Endodermal cell (in vitro differentiated cells): Measurements from ENCODE around the gene VGLL1. TPM values are rescaled to one million over a fixed set of nuclear protein-coding genes. Genes with fewer than 3 reads are reported as not detected.

Source experiments
- DNase-seq: peaks from one replicate; pipeline ENCODE4 v3.0.0-alpha.2; 2017
- H3K27ac ChIP-seq: 2 replicates; pipeline ENCODE4 v1.5.1; 2013; ENCODE audit warnings: mild to moderate bottlenecking, low read depth, low read length, moderate library complexity
- H3K27me3 ChIP-seq: 2 replicates; pipeline ENCODE4 v1.6.1; 2013; ENCODE audit warnings: mild to moderate bottlenecking, low read length, moderate library complexity; ENCODE audit not compliant: insufficient read depth, control insufficient read depth, poor library complexity, severe bottlenecking
- H3K36me3 ChIP-seq: 2 replicates; pipeline ENCODE4 v1.7.0; 2013; ENCODE audit warnings: mild to moderate bottlenecking, low read length, moderate library complexity; ENCODE audit not compliant: control insufficient read depth, insufficient read depth
- H3K4me1 ChIP-seq: one replicate; pipeline ENCODE4 v1.7.0; 2013; ENCODE audit warnings: low read length; ENCODE audit not compliant: control insufficient read depth, insufficient read depth
- H3K4me3 ChIP-seq: 2 replicates; pipeline ENCODE4 v1.5.1; 2013; ENCODE audit warnings: mild to moderate bottlenecking, low read length, moderate library complexity
- H3K9ac ChIP-seq: 2 replicates; pipeline ENCODE4 v1.6.1; 2013; ENCODE audit warnings: mild to moderate bottlenecking, low read length, moderate library complexity; ENCODE audit not compliant: poor library complexity, severe bottlenecking; ENCODE audit errors: extremely low read depth
- H3K9me3 ChIP-seq: 2 replicates; pipeline ENCODE4 v1.6.1; 2013; ENCODE audit warnings: mild to moderate bottlenecking, low read length, moderate library complexity; ENCODE audit not compliant: control insufficient read depth
- H3K27ac Mint-ChIP-seq: 2 replicates; pipeline ENCODE4 v1.8.0; 2020; ENCODE audit warnings: mixed read lengths
- H3K27me3 Mint-ChIP-seq: 2 replicates; pipeline ENCODE4 v1.8.0; 2021; ENCODE audit warnings: mild to moderate bottlenecking, mixed read lengths; ENCODE audit not compliant: insufficient read depth
- H3K36me3 Mint-ChIP-seq: 2 replicates; pipeline ENCODE4 v1.8.0; 2020; ENCODE audit warnings: low read depth, mixed read lengths
- H3K4me1 Mint-ChIP-seq: 2 replicates; pipeline ENCODE4 v1.8.0; 2020; ENCODE audit warnings: mixed read lengths
- H3K4me3 Mint-ChIP-seq: 2 replicates; pipeline ENCODE4 v1.8.0; 2020; ENCODE audit warnings: mild to moderate bottlenecking, moderate library complexity, mixed read lengths
- H3K9me3 Mint-ChIP-seq: 2 replicates; pipeline ENCODE4 v1.8.0; 2020; ENCODE audit warnings: mild to moderate bottlenecking, mixed read lengths
- CTCF ChIP-seq: fragments of 200-600 bp; sonication (generic); conservative IDR thresholded peaks from 2 replicates; pipeline ENCODE4 v1.5.0; 2021; ENCODE audit warnings: antibody characterized with exemption, mild to moderate bottlenecking
- WGBS, 2 experiments: methylation state at CpG; one replicate each; pipeline versions ENCODE4 v1.1.5 to v1.1.7; 2013; ENCODE audit warnings: missing lambda C conversion rate in 2 of 2, mixed read lengths in 1 of 2; ENCODE audit not compliant: insufficient coverage in 1 of 2, insufficient read length in 1 of 2; 5-methylcytosine and 5-hydroxymethylcytosine counted together
- total RNA-seq, 2 donors: library from RNA; stranded (reverse); fragmentation: NEBNext Ultra II Directional in 1 of 2; extraction: Animal tissue kit (Norgen Biotek cat#: 25700) in 1 of 2; gene quantifications; 2 replicates in 1 of 2; 3 replicates in 1 of 2; pipeline ENCODE4 v1.2.1, GENCODE V29; 2021

Gene VGLL1
- total RNA-seq, 2 donors from 2014 or later: not detected

GRCh38 chrX:136542281-136542680, 10.3 kb downstream of the VGLL1 start:
- H3K36me3 Mint-ChIP-seq: no peaks in the 10 kb centered on the region

GRCh38 chrX:136546371-136546781, 14.4 kb downstream of the VGLL1 start:
- no peaks in the 10 kb centered on the region for H3K27me3 Mint-ChIP-seq
- Histone ChIP-seq H3K9ac (no peak overlapping the region), H3K9me3 (no peaks in the 10 kb centered on the region), H3K4me3 (no peak overlapping the region), H3K4me1 (no peaks in the 10 kb centered on the region), H3K27ac (no peak overlapping the region), H3K36me3 (no peaks in the 10 kb centered on the region), H3K27me3 (no peaks in the 10 kb centered on the region)
- no peaks in the 10 kb centered on the region for H3K36me3 Mint-ChIP-seq
- H3K27ac Mint-ChIP-seq: no peak overlapping the region
- no peak for TF ChIP-seq CTCF
- DNase-seq: no peak
- no peaks in the 10 kb centered on the region for H3K4me1 Mint-ChIP-seq
- no peak overlapping the region for H3K4me3 Mint-ChIP-seq
- H3K9me3 Mint-ChIP-seq: peaks cover 51% of the 10 kb centered on the region
- WGBS, 2 experiments: 92 to 100% methylated on average over 2 to 3 of the region's 3 CpGs

More at GRCh38 chrX:136542281-136542680, 10.3 kb downstream of the VGLL1 start:
- 92% methylated on average over 7 of the region's 7 CpGs; no CpG with 5 or more reads in 1 of the 2 experiments for WGBS, 2 experiments
- Histone ChIP-seq H3K27ac (no peak overlapping the region), H3K9ac (no peak overlapping the region), H3K36me3 (no peaks in the 10 kb centered on the region), H3K4me3 (no peak overlapping the region), H3K27me3 (no peaks in the 10 kb centered on the region), H3K9me3 (no peaks in the 10 kb centered on the region), H3K4me1 (no peaks in the 10 kb centered on the region)
- H3K4me3 Mint-ChIP-seq: no peak overlapping the region
- no peaks in the 10 kb centered on the region for H3K27me3 Mint-ChIP-seq
- no peak for TF ChIP-seq CTCF
- no peak for DNase-seq
- peaks cover 51% of the 10 kb centered on the region for H3K9me3 Mint-ChIP-seq
- peaks cover 2% of the 10 kb centered on the region for H3K4me1 Mint-ChIP-seq
- H3K27ac Mint-ChIP-seq: no peak overlapping the region

DNA sequence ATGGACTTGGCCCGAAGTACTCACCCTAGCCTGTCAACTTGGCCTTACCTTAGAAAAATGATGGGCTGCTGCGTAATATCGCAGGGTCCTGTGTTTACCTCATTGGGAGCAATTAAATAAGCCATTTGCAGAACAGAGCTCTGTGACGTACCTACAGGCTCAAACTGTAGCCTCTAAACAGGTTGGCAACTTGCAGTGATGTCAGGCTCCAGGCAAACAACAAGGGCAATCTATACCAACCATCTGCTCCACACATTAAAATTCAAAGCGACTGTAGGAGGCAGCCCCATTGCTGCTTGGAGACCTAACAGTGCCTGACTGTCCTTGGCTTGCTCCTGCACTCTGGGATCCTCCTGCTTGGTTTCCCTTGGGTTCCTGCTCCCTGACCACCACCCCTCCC, 17.2 kb downstream of the VGLL1 start:
- no peaks in the 10 kb centered on the region for H3K4me1 Mint-ChIP-seq
- H3K27ac Mint-ChIP-seq: no peak overlapping the region
- H3K4me3 Mint-ChIP-seq: no peak overlapping the region
- H3K9ac ChIP-seq: no peak overlapping the region
- no peaks in the 10 kb centered on the region for H3K4me1 ChIP-seq
- H3K27me3 ChIP-seq: no peaks in the 10 kb centered on the region
- no peak for DNase-seq
- H3K4me3 ChIP-seq: no peak overlapping the region
- H3K27ac ChIP-seq: no peak overlapping the region
- no peaks in the 10 kb centered on the region for H3K27me3 Mint-ChIP-seq
- H3K9me3 Mint-ChIP-seq: peaks cover 41% of the 10 kb centered on the region
- 91 to 100% methylated on average over 3 to 5 of the region's 5 CpGs for WGBS, 2 experiments
- H3K9me3 ChIP-seq: no peaks in the 10 kb centered on the region
- TF ChIP-seq CTCF: no peak
- H3K36me3 Mint-ChIP-seq: no peaks in the 10 kb centered on the region
- H3K36me3 ChIP-seq: no peaks in the 10 kb centered on the region
